H1 (cell line): ENCODE results near the gene IL1RAPL1. TPM values are rescaled to one million over a fixed set of nuclear protein-coding genes. Genes with fewer than 3 reads are reported as not detected.

Source experiments
- CTCF ChIA-PET: fragments of 300-600 bp; sonication (Branson Sonifier 250); formaldehyde crosslinking; loops from one replicate; lab custom pipeline; 2021; ENCODE audit not compliant: partially characterized antibody; lab: Charles Lee
- POLR2A ChIA-PET: fragments of 300-600 bp; sonication (Branson Sonifier 250); formaldehyde crosslinking; loops from one replicate; lab custom pipeline; 2021; ENCODE audit warnings: inconsistent platforms; ENCODE audit not compliant: partially characterized antibody; lab: Charles Lee
- DNase-seq, 2 experiments: peaks; one replicate each; pipeline versions ENCODE4 v3.0.0 to v3.0.0-alpha.2; 2010 to 2022; ENCODE audit warnings: low spot score in 2 of 2, low read depth in 1 of 2, mixed read lengths in 1 of 2
- FAIRE-seq: peaks from 2 replicates; lab custom pipeline; 2011; peaks lifted over from hg19 to GRCh38; lab: Jason Lieb, UNC
- H2AFZ ChIP-seq: 2 replicates; pipeline ENCODE4 v1.8.1; 2012; ENCODE audit warnings: low read length, inconsistent platforms
- H2AK5ac ChIP-seq: 2 replicates; pipeline ENCODE4 v1.6.1; 2013; ENCODE audit warnings: low read depth, low read length
- H2BK120ac ChIP-seq: replicated peaks from 2 replicates; pipeline ENCODE3; 2013; ENCODE audit warnings: low read depth, low read length, inconsistent platforms
- H2BK12ac ChIP-seq: 2 replicates; pipeline ENCODE4 v1.6.1; 2013; ENCODE audit warnings: low read depth, low read length
- H2BK15ac ChIP-seq: 2 replicates; pipeline ENCODE4 v1.6.1; 2013; ENCODE audit warnings: low read length
- H2BK20ac ChIP-seq: 2 replicates; pipeline ENCODE4 v1.6.1; 2013; ENCODE audit warnings: low read length
- H2BK5ac ChIP-seq: 2 replicates; pipeline ENCODE4 v1.6.1; 2013; ENCODE audit warnings: low read depth, low read length
- H3K14ac ChIP-seq: 2 replicates; pipeline ENCODE4 v1.6.1; 2013; ENCODE audit warnings: inconsistent platforms; ENCODE audit not compliant: insufficient read length
- H3K18ac ChIP-seq: 2 replicates; pipeline ENCODE4 v1.6.1; 2013; ENCODE audit warnings: low read length; ENCODE audit errors: extremely low read depth
- H3K23ac ChIP-seq: 2 replicates; pipeline ENCODE4 v1.6.1; 2013; ENCODE audit warnings: inconsistent platforms; ENCODE audit not compliant: insufficient read length
- H3K23me2 ChIP-seq: 2 replicates; pipeline ENCODE4 v1.6.1; 2013; ENCODE audit warnings: low read depth, low read length
- H3K27ac ChIP-seq: 2 replicates; pipeline ENCODE4 v1.6.1; 2011; ENCODE audit warnings: low read depth, low read length, inconsistent platforms
- H3K27me3 ChIP-seq, 4 experiments: replicated peaks in 1 of 4; 1 replicate in 1 of 4; 2 replicates in 3 of 4; pipeline versions ENCODE4 v1.6.1 to v1.8.1; 2011 to 2013; ENCODE audit warnings: low read length in 3 of 4, mild to moderate bottlenecking in 3 of 4, inconsistent platforms in 2 of 4, mixed read lengths in 2 of 4, moderate library complexity in 1 of 4; ENCODE audit not compliant: control insufficient read depth in 3 of 4, insufficient read depth in 3 of 4; ENCODE audit errors: extremely low read depth in 1 of 4
- H3K36me3 ChIP-seq, 4 experiments: 2 replicates each; pipeline versions ENCODE4 v1.6.1 to v1.8.1; 2011 to 2013; ENCODE audit warnings: mild to moderate bottlenecking in 4 of 4, low read length in 3 of 4, moderate library complexity in 2 of 4, control low read depth in 1 of 4, inconsistent platforms in 1 of 4; ENCODE audit not compliant: insufficient read depth in 4 of 4, control insufficient read depth in 2 of 4
- H3K4ac ChIP-seq: replicated peaks from 2 replicates; pipeline ENCODE3; 2013; ENCODE audit warnings: low read length, low read depth, mixed read lengths, inconsistent platforms; ENCODE audit not compliant: insufficient read length
- H3K4me1 ChIP-seq, 4 experiments: replicated peaks in 1 of 4; 1 replicate in 1 of 4; 2 replicates in 3 of 4; pipeline versions ENCODE4 v1.6.1 to v1.8.1; 2011 to 2013; ENCODE audit warnings: low read length in 3 of 4, inconsistent platforms in 2 of 4, mixed read lengths in 1 of 4; ENCODE audit not compliant: insufficient read depth in 4 of 4, control insufficient read depth in 3 of 4
- H3K4me2 ChIP-seq, 2 experiments: 2 replicates each; pipeline versions ENCODE4 v1.6.1 to v1.8.1; 2011 to 2013; ENCODE audit warnings: low read depth in 2 of 2, low read length in 2 of 2, control low read depth in 1 of 2, inconsistent platforms in 1 of 2, mild to moderate bottlenecking in 1 of 2; ENCODE audit not compliant: insufficient read depth in 1 of 2
- H3K4me3 ChIP-seq, 4 experiments: fragments of 200-600, 300-600 bp in 1 of 4; sonication (generic), shearing (Covaris generic), sonication (Bioruptor Twin) in 1 of 4; 2 replicates each; pipeline versions ENCODE4 v1.5.1 to v1.8.1; 2011 to 2016; ENCODE audit warnings: low read length in 4 of 4, low read depth in 3 of 4, control low read depth in 2 of 4, inconsistent platforms in 2 of 4, mild to moderate bottlenecking in 2 of 4, mixed read lengths in 1 of 4, moderate library complexity in 1 of 4; ENCODE audit not compliant: insufficient read depth in 2 of 4; ENCODE audit errors: extremely low read depth in 1 of 4
- H3K56ac ChIP-seq: replicated peaks from 2 replicates; pipeline ENCODE3; 2013; ENCODE audit warnings: low read depth, mild to moderate bottlenecking, mixed read lengths, low read length, inconsistent platforms; ENCODE audit not compliant: insufficient read length
- H3K79me1 ChIP-seq: 2 replicates; pipeline ENCODE4 v1.6.1; 2013; ENCODE audit warnings: low read depth, low read length, control low read depth
- H3K79me2 ChIP-seq, 2 experiments: 2 replicates each; pipeline versions ENCODE4 v1.6.1 to v1.8.1; 2012 to 2013; ENCODE audit warnings: low read length in 2 of 2, mild to moderate bottlenecking in 2 of 2, inconsistent platforms in 1 of 2; ENCODE audit not compliant: insufficient read depth in 2 of 2, control insufficient read depth in 1 of 2
- H3K9ac ChIP-seq, 4 experiments: replicated peaks in 1 of 4; 1 replicate in 1 of 4; 2 replicates in 3 of 4; pipeline versions ENCODE4 v1.6.1 to v1.8.1; 2011 to 2013; ENCODE audit warnings: low read depth in 3 of 4, low read length in 3 of 4, control low read depth in 2 of 4, mild to moderate bottlenecking in 2 of 4, moderate library complexity in 2 of 4, inconsistent platforms in 1 of 4; ENCODE audit errors: extremely low read depth in 1 of 4
- H3K9me3 ChIP-seq, 2 experiments: 2 replicates each; pipeline versions ENCODE4 v1.6.1 to v1.8.1; 2012 to 2013; ENCODE audit warnings: mild to moderate bottlenecking in 2 of 2, moderate library complexity in 2 of 2, control low read depth in 1 of 2, inconsistent platforms in 1 of 2, low read depth in 1 of 2, low read length in 1 of 2, mixed read lengths in 1 of 2; ENCODE audit not compliant: insufficient read depth in 2 of 2
- H4K20me1 ChIP-seq, 2 experiments: replicated peaks in 1 of 2; 2 replicates each; pipeline versions ENCODE3 to v1.8.1; 2011 to 2013; ENCODE audit warnings: inconsistent platforms in 2 of 2, low read length in 2 of 2, mild to moderate bottlenecking in 1 of 2; ENCODE audit not compliant: insufficient read depth in 2 of 2, control insufficient read depth in 1 of 2
- H4K5ac ChIP-seq: 2 replicates; pipeline ENCODE4 v1.6.1; 2013; ENCODE audit warnings: low read length, low read depth, mixed read lengths, inconsistent platforms; ENCODE audit not compliant: insufficient read length
- H4K8ac ChIP-seq: 2 replicates; pipeline ENCODE4 v1.8.0; 2013; ENCODE audit warnings: mild to moderate bottlenecking, moderate library complexity, low read length, inconsistent platforms; ENCODE audit not compliant: insufficient read depth; ENCODE audit errors: extremely low read depth
- H4K91ac ChIP-seq: replicated peaks from 2 replicates; pipeline ENCODE3; 2013; ENCODE audit warnings: low read length, mixed read lengths, inconsistent platforms; ENCODE audit not compliant: insufficient read length
- RAD21 ChIP-seq, 2 experiments: IDR thresholded peaks in 1 of 2; conservative IDR thresholded peaks in 1 of 2; 2 replicates each; pipeline ENCODE4 v1.6.1; 2011; ENCODE audit warnings: low read depth in 2 of 2, low read length in 2 of 2, improper control_type of control experiment in 1 of 2, inconsistent platforms in 1 of 2, mild to moderate bottlenecking in 1 of 2, moderate library complexity in 1 of 2
- SAP30 ChIP-seq: fragments of 300-600 bp; sonication (generic); IDR thresholded peaks from 2 replicates; pipeline ENCODE4 v1.7.1; 2012; ENCODE audit warnings: low read length, moderate library complexity, mild to moderate bottlenecking, inconsistent platforms; ENCODE audit not compliant: insufficient read depth, insufficient replicate concordance
- WGBS, 2 experiments: shearing (Covaris generic) in 1 of 2; methylation state at CpG; one replicate each; pipeline versions ENCODE4 v1.1.6 to v1.1.7; 2013 to 2015; ENCODE audit warnings: low lambda C conversion rate in 2 of 2, mixed read lengths in 2 of 2, inconsistent platforms in 1 of 2, low coverage in 1 of 2, missing lambda C conversion rate in 1 of 2; ENCODE audit not compliant: insufficient replicate concordance in 2 of 2, insufficient coverage in 1 of 2, insufficient read length in 1 of 2; ENCODE audit errors: extremely low coverage in 1 of 2, missing lambda C conversion rate in 1 of 2; 5-methylcytosine and 5-hydroxymethylcytosine counted together
- polyA plus RNA-seq, 7 experiments: library from polyadenylated mRNA; depleted of rRNA in 3 of 7; stranded (reverse) in 5 of 7; unstranded in 2 of 7; fragments of >200 nt in 5 of 7; fragments of 200-250 nt in 2 of 7; gene quantifications; 1 replicate in 5 of 7; 2 replicates in 1 of 7; 4 replicates in 1 of 7; pipeline versions ENCODE4 v1.2.1 to v1.2.3, GENCODE V29; 2011 to 2013; ENCODE audit warnings: missing spikeins in 2 of 7, mixed read lengths in 2 of 7
- total RNA-seq: library from RNA; stranded (reverse); fragmentation: NEBNext Ultra II Directional; extraction: Animal tissue kit (Norgen Biotek cat#: 25700); gene quantifications from 2 replicates; pipeline ENCODE4 v1.2.1, GENCODE V29; 2021

The IL1RAPL1 gene
- total and polyA plus RNA-seq, 2 of the 8 experiments (the other 6 are each of a cell fraction or from before 2014, with no cell fraction given): 0.11 to 0.35 TPM

- Histone ChIP-seq H2BK15ac (no peak overlapping the region), H3K9ac (no peak overlapping the region), H4K5ac (no peak overlapping the region), H3K4ac (no peak overlapping the region), H3K23me2 (no peaks in the 10 kb centered on the region; the same call in 1 of the 2 replicates), H2BK20ac (no peak overlapping the region), H3K79me1 (no peaks in the 10 kb centered on the region), H2BK5ac (no peak overlapping the region), H3K14ac (no peak overlapping the region), H4K20me1 (no peaks in the 10 kb centered on the region), H3K56ac (no peak overlapping the region), H3K18ac (no peak overlapping the region), H4K91ac (no peak overlapping the region), H2BK120ac (no peak overlapping the region), H3K36me3 (no peaks in the 10 kb centered on the region), H3K27ac (no peak overlapping the region), H3K4me3 (no peak overlapping the region), H2AFZ (no peak overlapping the region), H3K4me2 (no peak overlapping the region), H3K23ac (no peak overlapping the region), H4K8ac (no peak overlapping the region), H3K4me1 (peaks cover 0 to 4% (median 1%) of the 10 kb centered on the region in 4 experiments; a peak in 4 of 7 replicates), H2BK12ac (no peak overlapping the region), H3K27me3 (no peaks in the 10 kb centered on the region), H3K9me3 (no peaks in the 10 kb centered on the region), H2AK5ac (no peak overlapping the region), H3K79me2 (no peaks in the 10 kb centered on the region)
- FAIRE-seq (no peak), DNase-seq (no peak)
- no peak for TF ChIP-seq SAP30
- TF ChIP-seq RAD21 (IDR thresholded peaks at IDR 0.05 in 1 of 2, conservative IDR thresholded peaks at IDR 0.05 in 1 of 2; ENCODE audit: low read depth in 2 of 2, low read length in 2 of 2): peak in 1 of 2 experiments; percentile 9; a peak in 1 of 4 replicates
- POLR2A ChIA-PET: no interaction called here
- 78% methylated on average over 2 of the region's 2 CpGs; no CpG with 5 or more reads in 1 of the 2 experiments for WGBS, 2 experiments
- CTCF ChIA-PET: no interaction called here
Measured at GRCh38 chrX:28590396-28590795, 3.1 kb downstream of the IL1RAPL1 start.
